ENCODE results near the gene SKA3.

SKA3 gene

GRCh38 chr13:21115231-21115630, 61.1 kb downstream of the SKA3 start:
- H3K27ac Mint-ChIP-seq: no peak overlapping the region
- no peak overlapping the region for H3K4me3 Mint-ChIP-seq
- H3K27me3 Mint-ChIP-seq: no peaks in the 10 kb centered on the region
- H3K4me1 Mint-ChIP-seq: peaks cover 1% of the 10 kb centered on the region
- no peaks in the 10 kb centered on the region for H3K9me3 Mint-ChIP-seq
- no peak for DNase-seq
- ATAC-seq: no peak
- H3K36me3 Mint-ChIP-seq (ENCODE audit: low read depth): no peaks in the 10 kb centered on the region

DNA sequence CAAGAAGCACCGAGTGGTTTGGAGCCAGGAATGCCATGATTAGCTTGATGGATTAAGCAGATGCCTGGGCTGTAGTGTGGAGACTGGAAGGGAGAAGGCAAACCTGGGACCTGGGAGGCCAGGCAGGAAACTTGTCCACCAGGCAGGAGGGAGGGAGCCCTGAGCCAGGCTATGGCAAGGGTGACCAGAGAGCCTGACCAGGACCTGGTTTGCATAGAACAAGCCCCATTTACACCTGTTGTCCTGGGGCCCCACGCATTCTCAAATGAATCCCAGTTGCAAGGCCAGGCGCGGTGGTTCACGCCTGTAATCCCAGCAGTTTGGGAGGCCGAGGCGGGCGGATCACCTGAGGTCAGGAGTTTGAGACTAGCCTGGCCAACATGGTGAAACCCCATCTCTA, 64.8 kb downstream of the SKA3 start:
- H3K27ac Mint-ChIP-seq: no peak overlapping the region
- H3K4me1 Mint-ChIP-seq: peaks cover 1% of the 10 kb centered on the region
- H3K4me3 Mint-ChIP-seq: no peak overlapping the region
- DNase-seq (no peak), ATAC-seq (no peak)
- H3K27me3 Mint-ChIP-seq: no peaks in the 10 kb centered on the region
- H3K9me3 Mint-ChIP-seq: no peaks in the 10 kb centered on the region
- H3K36me3 Mint-ChIP-seq (ENCODE audit: low read depth): no peaks in the 10 kb centered on the region

- no peaks in the 10 kb centered on the region for H3K36me3 Mint-ChIP-seq (ENCODE audit: low read depth)
- no peak overlapping the region for H3K27ac Mint-ChIP-seq
- ATAC-seq (no peak), DNase-seq (no peak)
- H3K9me3 Mint-ChIP-seq: no peaks in the 10 kb centered on the region
- no peaks in the 10 kb centered on the region for H3K27me3 Mint-ChIP-seq
- no peak overlapping the region for H3K4me3 Mint-ChIP-seq
- peaks cover 1% of the 10 kb centered on the region for H3K4me1 Mint-ChIP-seq
Measured at GRCh38 chr13:21109168-21109567, 67.2 kb downstream of the SKA3 start.

GRCh38 chr13:21106089-21106488, 70.3 kb downstream of the SKA3 start:
- DNase-seq: no peak
- Mint-ChIP-seq H3K4me3 (no peak overlapping the region), H3K36me3 (ENCODE audit: low read depth) (no peaks in the 10 kb centered on the region), H3K9me3 (no peaks in the 10 kb centered on the region), H3K27me3 (no peaks in the 10 kb centered on the region), H3K27ac (no peak overlapping the region), H3K4me1 (peaks cover 1% of the 10 kb centered on the region)
- ATAC-seq: no peak

- Mint-ChIP-seq H3K4me1 (no peaks in the 10 kb centered on the region), H3K27me3 (no peaks in the 10 kb centered on the region), H3K36me3 (ENCODE audit: low read depth) (no peaks in the 10 kb centered on the region), H3K27ac (no peak overlapping the region), H3K4me3 (no peak overlapping the region), H3K9me3 (no peaks in the 10 kb centered on the region)
- ATAC-seq (no peak), DNase-seq (no peak)
Measured at GRCh38 chr13:21104199-21105019, 71.9 kb downstream of the SKA3 start.

Data from activated naive CD8-positive, alpha-beta T cell treated with anti-CD3 and anti-CD28 coated beads, Interleukin-2, amount 50 U/mL, for 24 hours (primary cell).